Activated CD4-positive, alpha-beta T cell treated with anti-CD3 and anti-CD28 coated beads, Interleukin-2, amount 50 U/mL, for 1 hour (primary cell): Measurements from ENCODE around the gene ERICH6B.
"Not testable (repeated sequence)": the region's sequence is repeated elsewhere in the genome, so short reads cannot be mapped to it uniquely, and the experiment has no call there.

Source experiments
- DNase-seq: peaks from one replicate; pipeline ENCODE4 v3.0.0-alpha.2; 2020

Gene ERICH6B

DNA sequence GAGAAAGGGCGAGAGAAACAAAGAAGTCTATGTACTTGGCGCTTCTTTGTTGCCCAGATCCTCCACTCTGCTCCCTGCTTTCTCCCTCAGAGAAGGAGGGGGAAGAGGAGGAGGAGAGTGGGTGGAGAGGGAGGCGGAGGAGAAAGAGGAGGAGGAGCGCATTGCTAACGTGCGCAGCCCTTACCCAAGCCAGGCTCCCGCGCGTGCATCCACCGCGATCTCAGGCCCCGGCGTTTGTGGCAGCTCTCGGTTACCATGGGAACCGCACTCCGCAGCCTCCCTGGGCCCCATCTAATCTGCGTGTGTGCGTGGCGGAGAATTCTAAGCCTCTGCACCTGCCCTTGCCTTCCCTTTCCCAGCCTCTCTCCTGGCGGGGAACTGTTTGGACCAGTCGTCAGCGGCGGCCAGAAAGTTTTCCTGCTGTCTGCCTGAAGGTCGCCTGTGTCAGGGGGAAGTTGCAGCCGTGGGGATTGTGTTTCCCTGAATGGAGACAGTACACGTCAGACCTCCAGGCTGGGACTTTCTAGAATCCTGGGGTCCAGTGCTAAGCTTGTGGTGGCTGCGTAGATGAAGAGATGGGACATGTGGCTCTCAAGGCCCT, at the start of gene ERICH6B:
TSS of gene ERICH6B (minus strand) at position 239 of the 601 bp plus-strand sequence. CDS start 18,734 bp downstream, outside the sequence.
- DNase-seq: no peak

DNA sequence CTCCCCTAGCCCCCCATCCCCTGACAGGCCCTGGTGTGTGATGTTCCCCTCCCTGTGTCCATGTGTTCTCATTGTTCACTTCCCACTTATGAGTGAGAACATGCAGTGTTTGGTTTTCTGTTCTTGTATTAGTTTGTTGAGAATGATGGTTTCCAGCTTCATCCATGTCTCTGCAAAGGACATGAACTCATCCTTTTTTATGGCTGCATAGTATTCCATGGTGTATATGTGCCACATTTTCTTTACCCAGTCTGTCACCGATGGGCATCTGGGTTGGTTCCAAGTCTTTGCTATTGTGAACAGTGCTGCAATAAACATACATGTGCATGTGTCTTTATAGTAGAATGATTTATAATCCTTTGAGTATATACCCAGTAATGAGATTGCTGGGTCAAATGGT, 47.4 kb upstream of the ERICH6B start:
- not testable (repeated sequence) for DNase-seq

DNA sequence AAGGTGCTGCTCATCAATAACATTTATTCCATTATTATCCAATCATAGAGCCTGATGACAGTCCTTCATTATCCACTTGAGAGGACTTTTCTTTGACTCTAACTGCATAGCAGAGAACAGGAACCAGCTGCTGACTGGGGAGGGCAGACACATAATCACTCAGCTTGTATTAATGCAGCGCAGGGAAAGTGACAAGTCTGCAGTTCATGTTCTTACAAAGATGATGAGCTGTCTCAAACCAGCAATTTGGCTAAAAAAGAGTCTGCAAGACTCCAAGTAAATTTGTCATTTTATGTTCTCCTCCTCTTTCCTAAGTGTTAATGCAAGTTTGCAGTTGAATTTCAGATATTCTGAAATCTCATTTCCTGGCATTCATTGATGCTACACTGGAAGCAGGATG, 46.6 kb upstream of the ERICH6B start:
- DNase-seq: no peak

DNA sequence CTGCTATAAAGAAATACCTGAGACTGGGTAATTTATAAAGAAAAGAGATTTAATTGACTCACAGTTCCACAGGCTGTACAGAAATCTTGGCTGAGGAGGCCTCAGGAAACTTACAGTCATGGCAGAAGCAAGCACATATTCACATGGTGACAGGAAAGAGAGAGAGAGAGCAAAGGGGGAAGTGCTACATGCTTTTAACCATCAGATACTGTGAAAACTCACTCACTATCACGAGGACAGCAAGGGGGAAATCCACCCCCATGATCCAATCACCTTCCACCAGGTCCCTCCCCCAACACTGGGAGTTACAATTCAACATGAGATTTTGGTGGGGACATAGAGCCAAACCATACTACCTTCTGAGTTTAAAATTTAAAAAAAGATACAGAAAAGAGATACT, 44.9 kb upstream of the ERICH6B start:
- DNase-seq: not testable (repeated sequence)

DNA sequence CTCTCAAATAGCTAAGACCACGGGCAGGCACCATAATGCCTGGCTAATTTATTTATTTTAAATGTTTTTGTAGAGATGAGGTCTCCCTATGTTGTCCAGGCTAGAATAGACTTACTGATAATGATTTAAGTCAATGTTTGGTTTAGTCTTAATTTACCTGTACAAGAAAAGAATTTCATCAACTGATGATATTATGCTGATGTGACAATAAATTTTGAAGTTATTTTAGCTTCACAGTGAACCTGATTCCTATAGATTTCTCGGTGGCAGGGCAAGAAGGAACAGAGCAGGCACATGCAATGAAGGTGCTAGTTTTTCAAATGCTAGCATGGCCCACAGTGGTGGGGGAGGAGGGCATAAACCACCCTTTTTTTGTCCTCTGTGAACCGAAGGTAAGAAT, 44.0 kb upstream of the ERICH6B start:
- no peak for DNase-seq

DNA sequence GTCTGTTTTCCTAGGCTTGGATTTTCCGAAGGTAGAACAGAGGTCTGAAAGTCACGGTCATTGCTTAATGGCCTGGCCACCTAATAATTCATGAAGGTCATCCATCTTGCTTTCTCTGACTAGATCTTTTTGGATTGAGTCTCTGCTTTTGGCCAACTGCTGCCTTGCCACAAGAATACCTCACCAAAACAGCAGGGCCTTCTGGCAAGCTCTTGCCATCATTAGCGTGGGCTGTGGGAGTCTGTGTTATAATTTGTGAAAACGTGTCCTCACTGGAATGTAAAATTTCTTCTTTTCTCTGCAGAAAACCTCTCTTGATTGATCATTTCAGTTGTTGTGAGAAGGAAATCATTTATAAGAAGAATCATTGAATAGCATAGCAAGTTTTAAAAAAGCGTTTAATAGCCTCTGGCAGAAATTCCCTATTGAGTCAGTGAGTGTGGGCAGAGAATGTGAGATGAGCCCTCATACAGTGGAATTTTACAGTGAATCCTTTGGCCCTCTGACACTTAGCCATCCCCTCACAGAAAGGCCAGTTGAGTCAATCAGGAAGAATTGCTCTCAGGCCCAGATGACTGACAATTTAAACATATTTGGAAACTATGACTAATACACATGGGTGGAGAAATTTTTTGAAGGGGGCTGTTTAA, 43.2 kb upstream of the ERICH6B start:
- no peak for DNase-seq

DNA sequence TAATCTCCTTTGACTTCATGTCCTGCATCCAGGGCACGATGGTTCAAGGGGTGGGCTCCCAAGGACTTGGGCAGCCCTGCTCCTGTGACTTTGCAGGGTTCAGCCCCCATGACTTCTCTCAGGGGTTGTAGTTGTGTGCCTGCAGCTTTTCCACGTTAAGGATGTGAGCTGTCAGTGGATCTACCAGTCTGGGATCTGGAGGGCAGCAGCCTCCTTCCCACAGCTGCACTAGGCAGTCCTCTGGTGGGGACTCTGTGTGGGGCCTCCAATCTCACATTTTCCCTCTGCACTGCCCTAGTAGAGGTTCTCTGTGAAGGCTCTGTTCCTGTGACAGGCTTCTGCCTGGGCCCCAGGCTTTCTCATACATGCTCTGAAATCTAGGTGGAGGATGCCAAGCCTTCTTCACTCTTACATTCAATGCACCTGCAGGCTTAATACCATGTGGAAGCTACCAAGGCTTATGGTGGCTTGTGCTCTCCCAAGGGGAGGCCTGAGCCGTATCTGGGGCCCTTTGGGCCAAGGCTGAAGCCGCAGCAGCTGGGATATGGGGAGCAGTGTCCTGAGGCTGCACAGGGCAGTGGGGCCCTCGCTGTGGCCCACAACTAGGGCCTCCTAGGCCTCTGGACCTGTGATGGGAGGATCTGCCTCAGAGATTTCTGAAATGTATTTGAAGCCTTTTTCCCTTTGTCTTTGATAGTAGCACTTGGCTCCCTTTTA, 39.3 kb upstream of the ERICH6B start:
- DNase-seq: no peak

DNA sequence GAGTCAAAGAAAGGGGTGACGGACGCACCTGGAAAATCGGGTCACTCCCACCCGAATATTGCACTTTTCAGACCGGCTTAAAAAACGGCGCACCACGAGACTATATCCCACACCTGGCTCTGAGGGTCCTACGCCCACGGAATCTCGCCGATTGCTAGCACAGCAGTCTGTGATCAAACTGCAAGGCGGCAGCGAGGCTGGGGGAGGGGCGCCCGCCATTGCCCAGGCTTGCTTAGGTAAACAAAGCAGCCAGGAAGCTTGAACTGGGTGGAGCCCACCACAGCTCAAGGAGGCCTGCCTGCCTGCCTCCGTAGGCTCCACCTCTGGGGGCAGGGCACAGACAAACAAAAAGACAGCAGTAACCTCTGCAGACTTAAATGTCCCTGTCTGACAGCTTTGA, 29.7 kb upstream of the ERICH6B start:
- not testable (repeated sequence) for DNase-seq

DNA sequence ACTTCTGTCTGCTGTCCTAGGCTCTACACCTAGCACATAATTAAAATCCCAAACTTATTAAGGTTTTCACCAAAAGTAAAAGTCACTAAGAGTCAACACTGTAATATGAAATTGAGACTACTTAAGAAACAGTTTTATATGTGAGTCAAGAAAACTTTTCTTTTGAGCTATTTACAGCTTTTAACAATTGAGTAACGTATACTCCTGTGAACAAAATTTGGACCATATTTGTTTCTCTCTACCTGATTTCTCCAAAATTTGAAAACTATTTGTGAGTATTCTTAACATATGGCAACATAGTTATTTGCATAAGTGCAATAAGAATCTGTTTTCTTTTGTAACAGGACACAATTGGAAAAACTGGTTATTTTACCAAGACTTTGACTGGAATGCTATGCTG, 26.6 kb upstream of the ERICH6B start:
- not testable (repeated sequence) for DNase-seq

DNA sequence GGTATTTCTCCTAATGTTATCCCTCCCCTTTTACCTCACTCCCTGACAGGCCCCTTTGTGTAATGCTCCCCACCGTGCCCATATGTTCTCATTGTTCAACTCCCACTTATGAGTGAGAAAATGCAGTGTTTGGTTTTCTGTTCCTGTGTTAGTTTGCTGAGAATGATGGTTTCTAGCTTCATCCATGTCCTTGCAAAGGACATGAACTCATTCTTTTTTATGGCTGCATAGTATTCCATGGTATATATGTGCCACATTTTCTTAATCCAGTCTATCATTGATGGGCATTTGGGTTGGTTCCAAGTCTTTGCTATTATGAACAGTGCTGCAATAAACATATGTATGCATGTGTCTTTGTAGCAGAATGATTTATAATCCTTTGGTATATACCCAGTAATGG, 19.8 kb upstream of the ERICH6B start:
- not testable (repeated sequence) for DNase-seq

DNA sequence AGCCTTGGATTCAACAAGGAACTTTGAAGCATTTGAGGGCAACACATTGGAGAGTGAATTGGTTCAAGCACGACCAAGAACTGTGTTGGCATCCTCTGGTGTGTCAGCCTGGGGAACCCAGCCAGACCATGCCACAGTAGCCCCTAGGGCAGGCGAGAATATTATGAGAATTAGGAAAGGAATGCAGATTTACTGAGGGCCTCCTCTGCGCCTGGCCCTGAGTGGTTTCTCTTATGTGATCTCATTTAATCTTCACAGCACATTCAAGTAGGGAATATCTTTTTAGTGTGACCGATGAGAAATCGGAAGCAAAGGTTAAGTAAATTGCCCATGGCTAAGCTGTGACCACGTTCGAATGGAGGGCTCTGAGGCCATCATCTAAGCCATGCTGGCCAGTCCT, 15.3 kb upstream of the ERICH6B start:
- DNase-seq: no peak

DNA sequence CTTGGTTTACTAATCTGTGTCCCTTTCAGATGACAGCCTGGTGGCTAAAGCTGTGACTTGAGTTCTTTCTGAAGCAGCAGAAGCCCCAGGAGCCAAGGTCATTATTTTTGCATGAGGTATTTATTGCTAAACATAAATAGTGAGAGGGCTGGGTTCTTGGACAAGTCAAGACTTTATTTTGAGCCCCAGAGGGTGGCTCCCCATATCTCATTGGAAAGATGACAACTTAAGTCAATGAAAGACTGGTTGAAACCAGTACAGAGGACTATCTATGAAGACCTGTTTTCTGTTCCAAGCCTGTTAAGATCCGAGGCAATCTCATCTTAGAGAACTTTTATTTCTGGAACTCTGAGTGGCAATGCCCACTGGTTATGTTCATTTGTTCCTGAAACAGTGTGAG, 14.4 kb upstream of the ERICH6B start:
- DNase-seq: no peak

DNA sequence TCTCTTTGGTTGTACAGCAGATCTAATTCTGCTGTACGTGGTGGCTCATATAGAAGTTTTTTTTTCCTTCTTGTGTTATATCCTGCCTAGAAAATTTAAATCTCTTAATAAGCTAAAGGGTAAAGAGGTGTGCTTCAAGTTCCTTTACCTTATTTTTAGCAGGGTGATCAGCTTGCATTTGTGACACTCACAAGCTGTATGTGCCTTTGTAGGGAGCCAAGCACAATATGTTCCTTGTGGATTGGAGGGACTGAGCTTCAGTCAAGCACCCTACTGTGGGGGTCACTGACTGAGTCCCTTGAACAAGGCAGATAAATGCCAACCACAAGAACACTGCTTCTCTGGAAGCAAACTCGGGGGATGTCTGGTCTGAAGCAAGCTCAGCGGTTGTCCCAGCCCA, 12.6 kb upstream of the ERICH6B start:
- no peak for DNase-seq

DNA sequence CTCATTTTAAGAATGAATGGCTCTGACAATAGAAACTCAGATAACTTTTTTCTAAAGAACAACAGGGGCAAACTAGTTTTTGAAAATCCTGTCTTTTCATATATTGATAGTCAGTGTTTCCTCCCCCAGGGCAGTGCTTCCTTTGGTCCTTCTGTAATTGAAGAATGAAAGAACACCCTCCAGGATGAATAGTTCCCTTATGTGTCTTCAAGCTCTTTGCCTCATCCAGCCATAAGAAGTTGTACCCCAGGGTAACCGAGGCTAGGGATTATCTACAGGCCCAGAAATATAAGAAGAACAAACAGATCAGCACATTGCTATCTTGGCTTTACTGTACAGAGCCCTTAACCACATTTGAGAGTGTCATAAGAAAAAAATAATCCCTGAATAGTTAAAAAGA, 12.1 kb upstream of the ERICH6B start:
- no peak for DNase-seq

DNA sequence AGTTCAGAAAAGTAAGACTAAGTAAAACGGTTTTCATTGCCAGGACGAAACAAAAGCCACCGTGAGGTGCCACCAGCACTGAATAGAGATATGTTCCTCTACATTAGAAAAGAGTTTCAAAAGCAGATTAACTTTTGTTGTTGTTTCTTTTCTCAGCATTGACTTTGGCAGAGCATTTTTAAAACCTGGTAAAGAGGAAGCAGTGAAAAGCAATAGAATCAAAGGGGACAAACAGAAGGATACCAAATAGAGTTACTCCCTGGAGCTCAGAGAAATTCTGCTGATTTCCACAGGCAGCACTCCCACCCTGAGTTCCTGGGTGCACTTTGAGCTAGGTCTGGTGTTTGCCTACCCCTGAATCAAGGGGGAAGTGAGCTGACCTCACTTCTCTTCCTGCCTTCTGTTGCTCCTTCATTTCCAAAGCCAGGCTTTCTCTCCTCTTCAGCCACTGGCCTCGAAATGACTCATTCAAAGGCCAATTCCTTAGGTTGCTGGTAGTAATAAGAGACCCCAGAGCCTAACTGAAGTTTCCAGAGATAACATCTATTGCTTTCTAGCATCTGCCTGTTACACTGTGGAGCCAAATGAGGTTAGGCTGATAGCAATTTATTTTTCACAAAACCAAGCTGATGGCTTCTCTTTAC, 11.3 kb upstream of the ERICH6B start:
- DNase-seq: no peak

DNA sequence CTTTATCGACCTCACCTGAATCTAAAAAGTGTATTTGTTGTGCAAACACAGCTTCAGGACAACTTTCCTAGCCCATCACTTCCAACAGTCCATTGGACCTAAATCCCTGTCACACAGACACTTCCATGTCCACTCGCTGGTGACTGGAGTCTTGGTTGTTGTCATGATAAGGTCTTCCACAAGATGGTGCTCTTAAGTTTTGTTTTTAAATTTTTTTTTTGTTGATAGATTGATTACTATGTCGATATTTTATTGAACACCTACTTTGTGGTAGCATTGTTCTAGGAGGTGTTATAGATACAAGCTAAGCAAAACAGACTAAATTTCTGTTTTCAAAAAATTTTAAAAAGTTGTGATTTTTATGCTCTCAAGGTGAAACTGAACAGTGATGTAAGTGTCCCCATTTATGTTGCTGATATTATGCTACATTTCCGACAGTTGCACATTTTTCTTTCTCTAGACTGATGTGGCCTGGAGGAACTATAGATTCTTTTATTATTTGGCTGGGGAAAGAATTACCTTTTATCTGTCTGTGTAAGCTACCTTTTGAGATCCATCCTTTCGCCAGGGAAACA, 8.1 kb upstream of the ERICH6B start:
- DNase-seq: no peak

DNA sequence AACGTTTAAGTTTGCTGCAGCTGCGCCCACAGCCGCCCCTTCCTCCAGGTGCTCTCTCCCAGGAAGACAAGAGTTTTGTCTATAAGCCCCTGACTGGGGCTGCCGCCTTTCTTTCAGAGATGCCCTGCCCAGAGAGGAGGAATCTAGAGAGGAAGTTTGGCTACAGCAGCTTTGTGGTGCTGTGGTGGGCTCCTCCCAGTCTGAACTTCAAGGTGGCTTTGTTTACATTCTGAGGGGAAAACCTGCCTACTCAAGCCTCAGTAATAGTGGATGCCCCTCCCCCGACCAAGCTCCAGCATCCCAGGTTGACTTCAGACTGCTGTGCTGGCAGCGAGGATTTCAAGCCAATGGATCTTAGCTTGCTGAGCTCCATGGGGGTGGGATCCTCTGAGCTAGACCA, 6.4 kb upstream of the ERICH6B start:
- no peak for DNase-seq

DNA sequence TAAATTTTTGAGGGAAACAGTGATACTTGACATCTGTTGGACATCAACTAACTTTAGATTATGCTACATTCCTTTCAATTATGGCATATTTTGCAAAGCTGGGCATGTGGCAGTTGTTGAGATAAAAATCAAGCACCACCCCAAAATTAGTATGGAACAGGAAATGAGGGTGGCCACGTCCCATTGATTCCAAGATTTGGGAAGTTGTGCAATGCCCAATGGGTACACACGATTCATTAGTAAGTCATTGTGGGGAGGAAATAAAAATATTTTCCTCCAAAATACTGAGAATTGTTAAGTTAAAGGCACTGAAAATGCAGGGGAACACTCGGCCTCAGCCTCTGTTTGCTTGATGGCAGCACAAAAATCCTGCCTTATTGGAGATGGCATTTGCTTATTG, 7.6 kb downstream of the ERICH6B start:
- no peak for DNase-seq

DNA sequence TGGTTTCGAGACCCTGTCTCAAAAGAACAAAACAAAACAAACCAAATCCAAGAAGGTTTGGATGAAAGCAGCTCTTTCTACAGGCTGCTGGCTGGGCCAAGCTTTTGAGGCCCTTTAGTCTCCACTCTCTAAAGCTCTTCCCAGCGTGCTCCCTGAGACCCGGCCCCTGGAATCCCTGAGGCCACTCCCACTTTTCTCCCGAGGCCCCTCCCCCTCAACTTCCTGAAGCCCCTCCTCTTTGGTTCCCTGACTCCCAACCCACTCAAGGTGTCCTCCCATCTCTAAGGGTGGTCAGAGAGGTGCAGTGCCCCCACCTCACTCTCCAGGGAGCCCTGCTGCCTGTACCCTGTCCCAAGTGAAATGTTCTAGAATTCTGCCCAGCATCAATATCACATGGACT, 10.6 kb downstream of the ERICH6B start:
- no peak for DNase-seq

DNA sequence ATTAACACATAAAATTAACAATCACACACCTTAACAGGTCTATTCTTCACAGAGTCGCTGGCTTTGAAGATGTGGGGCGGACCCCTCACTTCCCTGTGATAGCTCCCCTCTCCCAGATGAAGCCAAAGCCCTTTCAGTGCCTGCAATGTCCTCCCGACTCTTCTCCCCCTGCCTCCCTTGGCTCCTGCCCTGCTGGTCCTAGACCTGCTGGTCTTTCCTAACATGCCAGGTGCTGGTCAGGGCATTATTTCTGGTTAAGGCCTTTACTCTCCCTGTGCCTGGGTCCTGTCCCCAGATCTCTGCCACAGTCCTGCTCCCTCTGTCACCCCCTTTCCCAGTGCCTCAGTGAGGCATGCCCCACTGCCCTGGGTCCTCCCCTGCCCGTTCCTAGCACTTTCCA, 12.2 kb downstream of the ERICH6B start:
- DNase-seq: no peak

DNA sequence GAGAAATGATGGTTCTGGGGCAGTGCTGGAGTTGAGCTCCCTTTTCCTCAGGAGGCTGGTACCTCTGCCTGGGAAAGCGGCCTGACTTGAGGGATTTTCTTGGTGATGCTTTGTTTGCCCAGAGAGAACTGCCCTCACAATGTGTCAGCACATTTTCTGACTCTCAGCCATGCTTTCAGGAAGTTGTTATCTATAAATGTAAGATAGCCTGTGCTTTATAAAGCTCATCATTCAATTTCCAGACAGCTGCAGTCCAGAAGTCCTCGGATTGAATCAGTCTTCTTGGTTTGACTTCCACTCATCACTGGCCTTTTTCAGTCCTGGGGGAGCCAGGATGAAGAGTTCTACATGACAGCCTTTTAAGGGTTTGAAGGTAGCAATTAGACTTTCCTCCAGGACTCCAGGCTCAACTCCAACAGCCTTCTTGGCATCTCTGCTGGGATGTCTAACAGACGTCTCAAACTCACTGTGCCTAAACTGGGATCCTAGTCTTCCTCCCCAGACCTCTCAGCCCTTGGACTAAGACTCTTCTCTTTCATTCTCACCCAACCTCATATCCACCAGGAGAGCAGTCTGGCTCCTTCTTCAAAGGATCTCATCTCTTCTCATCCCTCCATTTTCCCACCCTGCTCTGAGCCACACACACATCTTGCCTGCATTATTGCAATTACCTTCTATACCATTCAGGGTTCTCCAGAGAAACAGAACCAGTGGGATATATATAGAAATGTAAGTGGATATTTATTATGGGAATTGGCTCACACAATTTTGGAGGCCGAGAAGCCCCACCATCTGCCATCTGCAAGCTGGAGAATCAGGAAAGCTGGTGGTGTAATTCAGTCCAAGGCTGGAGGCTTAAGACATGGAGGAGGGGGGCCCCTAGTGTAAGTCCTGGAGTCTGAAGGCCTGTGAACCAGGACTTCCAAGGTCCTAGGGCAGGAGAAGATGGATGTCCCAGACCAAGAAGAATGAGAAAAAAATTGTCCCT, 13.1 kb downstream of the ERICH6B start:
- no peak for DNase-seq

DNA sequence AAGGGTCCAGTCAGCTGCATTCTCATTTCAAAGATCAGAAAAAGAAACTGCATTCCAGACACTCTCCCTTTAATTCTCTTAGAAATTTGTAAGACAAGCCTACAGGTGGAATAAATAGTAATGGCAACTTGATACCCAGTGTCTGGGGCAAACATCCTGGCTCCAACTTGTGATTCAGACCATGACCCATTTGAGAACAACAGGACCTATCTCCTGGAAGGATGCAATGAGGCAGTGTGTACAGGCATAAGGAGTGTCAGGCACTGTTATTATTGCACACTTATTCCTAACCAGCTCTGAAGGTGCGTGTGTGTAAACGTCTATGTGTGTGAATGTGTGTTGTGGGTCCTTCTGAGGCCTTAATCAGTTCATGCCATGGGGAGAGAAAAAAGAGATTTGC, 13.9 kb downstream of the ERICH6B start:
- DNase-seq: no peak
